ENCODE results near the gene RBM33. TPM values are rescaled to one million over a fixed set of nuclear protein-coding genes. Genes with fewer than 3 reads are reported as not detected.
A peak's percentile ranks its signal among the peaks of the same experiment; 100 is the strongest.

RBM33 gene
- total and polyA plus RNA-seq, 2 donors from 2014 or later = 9.8 to 78.7 TPM

GRCh38 chr7:155738104-155738503 lies 93.6 kb downstream of the RBM33 start:
- Histone ChIP-seq H3K4me1 (ENCODE audit: control insufficient read depth in 2 of 3, insufficient read depth in 2 of 3, low read depth in 1 of 3, low read length in 3 of 3) (no peaks in the 10 kb centered on the region), H3K9ac (ENCODE audit: low read length in 3 of 3) (no peak overlapping the region), H3K36me3 (ENCODE audit: control insufficient read depth in 2 of 3, insufficient read depth in 3 of 3, low read length in 3 of 3) (peaks cover 2 to 39% (median 20%) of the 10 kb centered on the region in 3 donors), H3K4me3 (ENCODE audit: low read length in 3 of 3) (no peak overlapping the region), H3K27me3 (ENCODE audit: control insufficient read depth, insufficient read depth, low read length) (no peaks in the 10 kb centered on the region), H3K27ac (ENCODE audit: low read depth in 2 of 2, low read length in 2 of 2) (no peak overlapping the region), H3K9me3 (ENCODE audit: control insufficient read depth in 2 of 3, insufficient read depth in 1 of 3, low read length in 3 of 3) (no peaks in the 10 kb centered on the region)
- no peak for TF ChIP-seq CTCF (IDR thresholded peaks at IDR 0.05; ENCODE audit: borderline replicate concordance, extremely low read depth, insufficient read depth)
- DNase-seq = peak in 1 of 5 donors; percentile 60
- no peak for FAIRE-seq
- intact Hi-C loops (cut with DNase I) = no loop called here

GRCh38 chr7:155738652-155739537 lies 94.4 kb downstream of the RBM33 start:
- peak; percentile 76 for TF ChIP-seq CTCF (IDR thresholded peaks at IDR 0.05; ENCODE audit: borderline replicate concordance, extremely low read depth, insufficient read depth)
- H3K36me3 ChIP-seq (ENCODE audit: control insufficient read depth in 2 of 3, insufficient read depth in 3 of 3, low read length in 3 of 3) = peaks cover 4 to 39% (median 26%) of the 10 kb centered on the region in 3 donors

GRCh38 chr7:155739538-155740143 lies 95.2 kb downstream of the RBM33 start:
- no peak overlapping the region for H3K9ac ChIP-seq (ENCODE audit: low read length in 3 of 3)
- no peaks in the 10 kb centered on the region for H3K4me1 ChIP-seq (ENCODE audit: control insufficient read depth in 2 of 3, insufficient read depth in 2 of 3, low read depth in 1 of 3, low read length in 3 of 3)
- DNase-seq (peak in 1 of 5 donors; percentile 61), FAIRE-seq (no peak)
- no peak overlapping the region for H3K27ac ChIP-seq (ENCODE audit: low read depth in 2 of 2, low read length in 2 of 2)
- TF ChIP-seq CTCF (IDR thresholded peaks at IDR 0.05; ENCODE audit: borderline replicate concordance, extremely low read depth, insufficient read depth) = no peak
- intact Hi-C loops (cut with DNase I) = no loop called here
- no peaks in the 10 kb centered on the region for H3K9me3 ChIP-seq (ENCODE audit: control insufficient read depth in 2 of 3, insufficient read depth in 1 of 3, low read length in 3 of 3)
- H3K27me3 ChIP-seq (ENCODE audit: control insufficient read depth, insufficient read depth, low read length) = no peaks in the 10 kb centered on the region
- peaks cover 4 to 39% (median 26%) of the 10 kb centered on the region in 3 donors for H3K36me3 ChIP-seq (ENCODE audit: control insufficient read depth in 2 of 3, insufficient read depth in 3 of 3, low read length in 3 of 3)
- no peak overlapping the region for H3K4me3 ChIP-seq (ENCODE audit: low read length in 3 of 3)

More at GRCh38 chr7:155738652-155739537, 94.4 kb downstream of the RBM33 start:
- FAIRE-seq (peak; percentile 73), DNase-seq (peak; percentile 68 to 88 (median 79))
- H3K4me3 ChIP-seq (ENCODE audit: low read length in 3 of 3) = no peak overlapping the region
- no peak overlapping the region for H3K27ac ChIP-seq (ENCODE audit: low read depth in 2 of 2, low read length in 2 of 2)
- H3K9me3 ChIP-seq (ENCODE audit: control insufficient read depth in 2 of 3, insufficient read depth in 1 of 3, low read length in 3 of 3) = no peaks in the 10 kb centered on the region
- intact Hi-C loops (cut with DNase I) = no loop called here
- H3K9ac ChIP-seq (ENCODE audit: low read length in 3 of 3) = no peak overlapping the region
- no peaks in the 10 kb centered on the region for H3K27me3 ChIP-seq (ENCODE audit: control insufficient read depth, insufficient read depth, low read length)
- no peaks in the 10 kb centered on the region for H3K4me1 ChIP-seq (ENCODE audit: control insufficient read depth in 2 of 3, insufficient read depth in 2 of 3, low read depth in 1 of 3, low read length in 3 of 3)
